HFFc6 (cell line): ENCODE results near the gene CLSTN3. TPM values are rescaled to one million over a fixed set of nuclear protein-coding genes. Genes with fewer than 3 reads are reported as not detected.

Experiments used
- DNase-seq: peaks from one replicate; pipeline ENCODE4 v3.0.0-alpha.2; 2018
- H3K27ac Mint-ChIP-seq: 2 replicates; pipeline ENCODE4 v1.8.0; 2020; ENCODE audit warnings: mild to moderate bottlenecking, mixed read lengths
- H3K27me3 Mint-ChIP-seq: 2 replicates; pipeline ENCODE4 v1.8.0; 2021; ENCODE audit warnings: mild to moderate bottlenecking, moderate library complexity, mixed read lengths; ENCODE audit not compliant: insufficient read depth
- H3K36me3 Mint-ChIP-seq: 2 replicates; pipeline ENCODE4 v1.8.0; 2021; ENCODE audit warnings: low read depth, mixed read lengths
- H3K4me1 Mint-ChIP-seq: 2 replicates; pipeline ENCODE4 v1.8.0; 2020; ENCODE audit warnings: low read depth, mixed read lengths
- H3K4me3 Mint-ChIP-seq: 2 replicates; pipeline ENCODE4 v1.8.0; 2020; ENCODE audit warnings: mild to moderate bottlenecking, moderate library complexity, mixed read lengths
- H3K9me3 Mint-ChIP-seq: 2 replicates; pipeline ENCODE4 v1.8.0; 2020; ENCODE audit warnings: mild to moderate bottlenecking, mixed read lengths
- CTCF ChIP-seq: fragments of 200-600 bp; sonication (generic); IDR thresholded peaks from 2 replicates; pipeline ENCODE4 v1.5.0; 2021; ENCODE audit warnings: antibody characterized with exemption, mild to moderate bottlenecking
- total RNA-seq, 6 experiments: library from RNA; stranded (reverse); fragmentation: NEBNext Ultra II Directional; extraction: Animal tissue kit (Norgen Biotek cat#: 25700); gene quantifications; 2 replicates in 1 of 6; 3 replicates in 5 of 6; pipeline ENCODE4 v1.2.3, GENCODE V29; 2021

Gene CLSTN3
- total RNA-seq, 6 experiments from 2014 or later: 10.4 to 15.5 (median 13.7) TPM

- Mint-ChIP-seq H3K9me3 (no peaks in the 10 kb centered on the region), H3K27ac (no peak overlapping the region), H3K4me1 (peaks cover 37% of the 10 kb centered on the region), H3K27me3 (peaks cover 12% of the 10 kb centered on the region), H3K4me3 (no peak overlapping the region), H3K36me3 (no peaks in the 10 kb centered on the region)
- TF ChIP-seq CTCF: no peak
- no peak for DNase-seq
These were observed 36.3 kb upstream of the CLSTN3 start for GRCh38 chr12:7093892-7094291.

- peaks cover 9% of the 10 kb centered on the region for H3K27me3 Mint-ChIP-seq
- TF ChIP-seq CTCF: no peak
- H3K4me3 Mint-ChIP-seq: no peak overlapping the region
- peaks cover 30% of the 10 kb centered on the region for H3K4me1 Mint-ChIP-seq
- no peaks in the 10 kb centered on the region for H3K9me3 Mint-ChIP-seq
- no peak overlapping the region for H3K27ac Mint-ChIP-seq
- DNase-seq: no peak
- H3K36me3 Mint-ChIP-seq: no peaks in the 10 kb centered on the region; the same call in 1 of the 2 replicates
These were observed 33.9 kb upstream of the CLSTN3 start for GRCh38 chr12:7096006-7096932.

GRCh38 chr12:7096979-7097378 is 33.2 kb upstream of the CLSTN3 start:
- H3K4me3 Mint-ChIP-seq: no peak overlapping the region
- no peak for TF ChIP-seq CTCF
- peaks cover 28% of the 10 kb centered on the region for H3K4me1 Mint-ChIP-seq
- H3K9me3 Mint-ChIP-seq: no peaks in the 10 kb centered on the region
- no peak overlapping the region for H3K27ac Mint-ChIP-seq
- DNase-seq: no peak
- H3K36me3 Mint-ChIP-seq: no peaks in the 10 kb centered on the region; the same call in 1 of the 2 replicates
- H3K27me3 Mint-ChIP-seq: peaks cover 9% of the 10 kb centered on the region

DNA sequence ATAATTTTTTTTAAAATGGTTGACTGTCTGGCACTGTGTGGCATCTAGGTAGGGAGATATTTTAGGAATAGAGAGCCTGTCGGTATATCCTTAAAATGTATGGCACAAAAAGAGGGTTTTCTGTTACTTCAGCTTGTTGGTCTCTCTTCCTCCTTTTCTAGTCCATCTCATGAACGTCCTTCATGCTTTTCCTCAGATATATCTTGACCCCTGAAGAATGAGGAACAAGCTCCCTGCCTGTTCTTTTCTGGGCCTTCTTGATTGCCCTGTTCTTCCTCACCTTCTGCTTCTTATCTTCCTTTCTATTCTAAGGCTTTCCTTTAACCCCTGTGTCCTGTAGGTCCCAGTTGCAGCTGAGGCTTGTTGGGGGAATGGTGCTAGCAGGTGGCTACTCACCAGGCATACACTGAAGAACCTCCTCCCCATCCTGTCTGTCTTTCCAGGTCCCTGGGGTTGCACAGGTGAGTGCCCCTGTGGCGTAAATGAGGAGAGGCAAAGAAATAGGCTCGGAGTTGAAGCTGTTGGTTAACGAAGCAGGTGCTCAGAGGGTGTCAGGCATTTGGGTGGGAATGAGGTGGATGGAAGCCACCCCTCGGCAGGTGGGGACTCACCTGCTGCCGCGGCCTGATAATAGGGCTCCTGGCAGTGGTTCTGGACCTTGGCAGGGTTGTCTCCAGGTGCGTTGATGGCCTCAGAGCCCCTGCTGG is 30.7 kb upstream of the CLSTN3 start:
- H3K27me3 Mint-ChIP-seq: peaks cover 3% of the 10 kb centered on the region
- H3K27ac Mint-ChIP-seq: no peak overlapping the region
- peaks cover 8% of the 10 kb centered on the region for H3K4me1 Mint-ChIP-seq
- H3K36me3 Mint-ChIP-seq: peaks cover 5% of the 10 kb centered on the region
- no peak for TF ChIP-seq CTCF
- H3K9me3 Mint-ChIP-seq: no peaks in the 10 kb centered on the region
- DNase-seq: no peak
- no peak overlapping the region for H3K4me3 Mint-ChIP-seq

DNA sequence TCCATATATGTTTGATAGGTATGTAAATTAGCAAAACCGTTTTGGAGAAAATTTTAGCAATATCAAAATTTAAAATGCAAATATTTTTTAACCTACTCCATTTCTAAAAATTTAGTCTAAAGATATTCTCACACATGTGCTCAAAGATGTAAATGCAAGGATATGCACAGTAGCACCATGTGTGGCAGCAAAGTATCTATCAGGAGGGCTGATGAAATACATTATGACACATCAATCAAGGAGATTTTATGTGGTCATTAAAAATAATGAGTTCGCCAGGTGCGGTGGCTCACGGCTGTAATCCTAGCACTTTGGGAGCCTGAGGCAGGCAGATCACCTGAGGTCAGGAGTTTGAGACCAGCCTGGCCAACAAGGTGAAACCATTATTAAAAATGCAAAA is 29.9 kb upstream of the CLSTN3 start:
- no peak overlapping the region for H3K27ac Mint-ChIP-seq
- H3K36me3 Mint-ChIP-seq: peaks cover 5% of the 10 kb centered on the region
- DNase-seq: no peak

More for the DNA sequence above, 29.9 kb upstream of the CLSTN3 start:
- Mint-ChIP-seq H3K9me3 (no peaks in the 10 kb centered on the region), H3K4me3 (no peak overlapping the region), H3K27me3 (peaks cover 2% of the 10 kb centered on the region), H3K4me1 (peaks cover 8% of the 10 kb centered on the region)
- TF ChIP-seq CTCF: no peak
